HG02981 (cell line): ENCODE data around the gene ST14.

ENCODE experiments used
- ATAC-seq: cut with Tn5 transposase; IDR thresholded peaks from one replicate; pipeline ENCODE4 v1.9.1; 2021; ENCODE audit warnings: mild to moderate bottlenecking, moderate library complexity; ENCODE audit not compliant: unreplicated experiment

The ST14 gene

DNA sequence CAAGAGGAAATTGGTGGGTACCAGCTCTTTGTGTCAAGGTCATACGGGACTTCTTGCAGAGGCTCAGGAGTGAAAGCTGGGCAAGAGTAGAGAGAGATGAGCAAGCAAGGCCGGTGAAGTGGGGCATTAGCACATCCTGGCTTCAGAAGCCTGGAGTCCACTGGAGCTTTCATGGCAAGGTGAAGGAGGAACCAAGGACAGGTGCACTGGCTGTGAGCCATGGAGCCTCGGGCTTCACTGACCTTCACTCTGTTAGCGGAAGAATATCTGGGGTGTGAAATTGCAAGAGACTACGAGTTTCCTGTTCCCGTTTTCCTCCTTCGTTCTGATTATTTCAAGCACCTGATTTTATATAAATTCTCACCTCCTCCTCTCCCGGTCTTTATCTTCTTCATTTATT lies 25.9 kb upstream of the ST14 start:
- no peak for ATAC-seq

DNA sequence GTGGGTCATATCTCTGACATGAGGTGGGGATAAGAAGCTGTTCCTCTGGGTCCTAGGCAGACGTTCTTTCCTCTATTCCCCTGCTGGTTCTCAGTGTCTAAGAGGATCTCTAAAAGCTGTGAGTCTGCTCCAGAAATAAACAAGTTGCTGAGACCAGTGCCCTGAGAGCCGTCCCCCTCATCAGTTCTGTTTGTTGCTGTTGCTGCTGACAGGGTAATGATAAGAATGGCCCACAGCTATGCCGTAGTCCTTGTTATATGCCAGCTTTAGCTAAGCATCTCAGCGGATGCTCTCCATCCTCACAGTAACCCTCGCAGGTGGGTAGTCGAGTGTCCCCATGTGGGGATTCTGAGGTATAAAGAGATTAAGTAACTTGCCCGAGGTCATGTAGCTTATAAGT lies 23.5 kb upstream of the ST14 start:
- no peak for ATAC-seq

DNA sequence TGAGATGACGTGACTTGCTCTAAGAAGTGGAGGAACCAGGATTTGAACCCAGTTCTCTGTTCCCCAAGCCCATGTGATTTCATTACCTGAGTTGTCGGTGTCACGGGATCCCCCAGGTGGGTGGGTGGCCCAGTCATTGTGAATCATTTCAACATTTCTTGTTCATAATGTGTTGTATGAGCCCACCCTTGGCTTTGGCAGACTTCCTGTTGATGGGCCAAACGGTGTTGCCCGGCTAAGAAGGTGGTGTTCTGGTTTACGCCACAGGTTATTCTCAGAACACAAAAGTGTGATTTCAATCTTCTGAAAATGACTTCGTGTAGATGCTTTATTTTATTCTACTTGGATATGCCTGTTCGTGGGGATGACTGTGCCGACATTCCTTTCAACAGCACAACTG lies 21.6 kb upstream of the ST14 start:
- no peak for ATAC-seq

DNA sequence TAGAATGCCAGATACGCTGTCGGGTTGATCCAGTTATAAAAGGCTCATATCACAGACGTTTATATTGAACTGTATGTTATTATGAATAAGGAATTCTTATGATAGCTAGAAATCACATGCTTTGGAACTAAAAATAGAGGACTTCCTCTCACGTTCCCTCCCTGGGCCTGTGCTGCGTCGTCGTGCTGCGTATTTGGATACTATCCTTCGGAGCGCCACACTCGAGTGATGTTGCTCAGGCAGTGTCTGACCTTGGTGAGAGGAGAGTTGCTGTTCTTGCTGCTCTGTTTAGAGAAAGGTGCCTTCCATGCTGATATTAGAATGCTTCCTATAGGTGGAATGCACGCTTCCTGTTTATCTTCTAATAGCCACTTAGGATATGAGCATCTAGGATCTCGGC lies 20.2 kb upstream of the ST14 start:
- ATAC-seq, result no peak

DNA sequence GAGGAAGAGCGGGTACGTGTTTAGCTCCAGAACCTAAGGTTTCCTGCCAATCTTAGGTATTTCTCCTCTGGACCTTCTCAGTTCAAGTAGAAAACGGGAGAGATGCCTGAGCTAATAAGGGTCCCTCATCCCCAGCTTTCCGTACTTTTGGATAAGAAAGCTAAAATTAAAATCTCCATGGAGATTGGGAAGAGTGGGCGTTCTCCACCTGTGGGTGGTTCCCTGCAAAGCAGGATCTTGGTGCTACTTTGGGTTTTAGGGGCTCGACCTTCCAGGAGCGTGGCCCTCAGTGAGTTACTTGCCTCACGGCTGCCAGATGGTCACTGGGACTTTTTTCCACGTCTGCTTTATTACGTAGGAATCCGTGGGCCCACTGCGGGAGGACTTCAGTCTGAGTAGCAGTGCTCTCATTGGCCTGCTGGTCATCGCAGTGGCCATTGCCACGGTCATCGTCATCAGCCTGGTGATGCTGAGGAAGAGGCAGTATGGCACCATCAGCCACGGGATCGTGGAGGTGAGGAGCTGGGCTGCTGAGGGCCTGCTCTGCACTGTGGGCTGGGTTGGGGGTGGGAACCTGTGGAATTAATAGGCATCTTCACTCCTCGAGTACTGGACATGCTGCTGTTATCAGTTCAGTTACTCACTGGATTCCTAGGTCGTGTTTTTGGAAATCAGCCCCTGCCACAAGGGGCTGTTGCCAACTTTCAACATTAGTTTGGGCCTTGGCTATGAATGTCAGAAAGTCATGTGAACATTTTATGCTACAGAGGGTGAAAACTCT lies 17.8 kb upstream of the ST14 start:
- no peak for ATAC-seq

DNA sequence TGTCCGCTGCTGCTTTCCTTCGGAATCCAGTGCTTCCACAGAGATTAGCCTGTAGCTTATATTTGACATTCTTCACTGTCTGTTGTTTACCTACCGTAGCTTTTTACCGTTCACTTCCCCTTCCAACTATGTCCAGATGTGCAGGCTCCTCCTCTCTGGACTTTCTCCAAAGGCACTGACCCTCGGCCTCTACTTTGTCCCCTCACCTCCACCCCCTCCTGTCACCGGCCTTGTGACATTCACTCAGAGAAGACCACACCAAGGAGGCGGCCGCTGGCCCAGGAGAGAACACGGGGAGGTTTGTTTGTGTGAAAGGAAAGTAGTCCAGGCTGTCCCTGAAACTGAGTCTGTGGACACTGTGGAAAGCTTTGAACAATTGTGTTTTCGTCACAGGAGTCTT lies 15.4 kb upstream of the ST14 start:
- no peak for ATAC-seq

DNA sequence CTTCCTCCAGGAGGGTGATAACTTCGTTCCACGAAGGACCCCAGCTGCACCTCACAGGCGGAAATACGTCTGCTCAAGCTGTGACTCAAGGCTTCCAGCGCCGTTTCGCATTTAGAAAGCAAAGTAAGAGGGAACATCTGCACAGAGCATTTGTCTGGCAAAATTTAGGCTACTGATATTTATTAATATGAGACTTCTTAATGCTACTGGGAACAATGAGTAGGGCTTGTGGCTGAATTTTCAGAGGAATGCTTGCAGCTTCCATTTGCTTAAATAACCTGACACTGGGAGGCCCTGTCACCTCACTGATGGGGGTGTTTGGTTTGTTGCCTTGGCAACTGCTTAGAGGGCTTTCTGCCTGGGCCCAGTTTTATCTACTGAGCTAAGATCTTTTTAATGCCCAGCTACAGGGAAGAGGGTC lies 14.7 kb upstream of the ST14 start:
- no peak for ATAC-seq

DNA sequence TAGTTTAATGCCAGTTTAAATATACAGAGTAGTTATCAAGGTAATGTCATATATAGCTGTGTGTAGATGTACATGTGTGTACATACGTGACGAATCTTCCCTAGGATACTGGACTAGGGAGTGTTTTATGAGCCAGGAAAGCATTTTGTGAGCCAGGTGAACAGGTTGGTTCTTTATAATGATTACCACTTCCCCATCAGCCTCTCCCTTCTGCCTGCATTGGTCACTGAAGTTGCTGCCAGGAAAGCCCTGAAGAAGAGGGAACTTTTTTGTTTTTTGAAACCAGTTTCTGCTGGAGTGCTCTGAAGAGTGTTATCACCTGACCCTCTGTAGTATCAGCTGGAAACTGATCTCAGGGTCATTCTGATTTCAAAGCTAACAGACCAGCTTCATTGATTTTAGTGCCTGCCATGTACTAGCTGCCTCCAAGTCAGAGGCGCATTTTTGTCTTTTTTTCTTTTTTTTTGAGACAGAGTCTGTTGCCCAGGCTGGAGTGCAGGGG lies 14.2 kb upstream of the ST14 start:
- ATAC-seq, result no peak

DNA sequence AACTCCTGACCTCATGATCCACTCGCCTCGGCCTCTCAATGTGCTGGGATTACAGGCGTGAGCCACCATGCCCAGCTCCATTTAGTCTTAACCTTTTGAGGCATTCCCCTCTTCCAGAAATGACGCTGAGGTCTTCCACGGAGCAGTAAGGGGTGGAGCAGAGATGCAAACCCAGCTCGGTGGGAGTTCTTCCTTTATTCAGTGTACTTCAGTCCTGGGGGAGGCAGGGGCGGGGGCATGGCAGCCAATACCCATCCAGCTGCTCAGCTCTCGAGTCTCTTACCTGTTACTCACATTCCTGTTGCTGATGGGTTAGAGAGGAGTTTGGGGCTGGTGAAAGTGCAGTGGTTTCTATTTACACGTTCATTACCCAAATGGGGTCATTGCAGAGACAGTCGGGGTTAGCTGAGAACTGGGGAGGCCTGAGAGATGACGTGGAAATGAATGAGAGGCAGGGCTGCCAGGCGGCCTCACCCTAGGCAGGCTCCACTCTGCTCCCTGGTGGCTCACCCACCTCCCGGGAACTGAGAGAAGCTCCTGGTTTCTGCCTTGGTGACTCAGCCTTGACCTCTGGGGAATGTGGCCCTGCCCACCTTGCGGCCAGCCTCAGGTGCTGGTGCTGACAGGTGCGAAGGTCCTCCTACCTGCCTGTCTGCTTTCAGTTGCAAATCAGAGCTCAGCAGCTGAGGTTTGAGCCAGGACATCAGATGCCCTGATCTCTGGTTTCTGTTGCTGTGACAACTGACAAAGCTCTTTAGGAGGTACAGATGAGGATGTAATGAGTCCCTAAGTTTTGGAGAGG lies 13.4 kb upstream of the ST14 start:
- ATAC-seq, result no peak

DNA sequence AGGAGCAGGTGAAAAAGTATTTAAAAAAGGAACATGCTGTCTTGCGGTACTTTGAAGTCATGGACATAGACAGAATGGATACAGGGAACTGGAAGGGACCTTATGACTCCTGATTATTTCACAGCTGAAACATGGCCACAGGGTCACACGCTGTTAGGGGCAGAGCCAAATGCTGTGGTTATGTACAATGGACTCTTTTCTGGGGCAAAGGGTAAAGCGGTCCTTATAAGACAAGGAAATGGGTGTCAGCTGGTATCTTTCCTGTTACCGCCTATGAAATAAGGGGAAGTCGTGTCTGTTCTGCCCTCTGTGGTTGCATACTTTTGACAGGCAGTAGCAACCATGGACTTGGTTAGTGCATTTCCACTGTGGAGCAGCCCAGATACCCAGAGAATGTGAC lies 12.8 kb upstream of the ST14 start:
- ATAC-seq, result no peak

DNA sequence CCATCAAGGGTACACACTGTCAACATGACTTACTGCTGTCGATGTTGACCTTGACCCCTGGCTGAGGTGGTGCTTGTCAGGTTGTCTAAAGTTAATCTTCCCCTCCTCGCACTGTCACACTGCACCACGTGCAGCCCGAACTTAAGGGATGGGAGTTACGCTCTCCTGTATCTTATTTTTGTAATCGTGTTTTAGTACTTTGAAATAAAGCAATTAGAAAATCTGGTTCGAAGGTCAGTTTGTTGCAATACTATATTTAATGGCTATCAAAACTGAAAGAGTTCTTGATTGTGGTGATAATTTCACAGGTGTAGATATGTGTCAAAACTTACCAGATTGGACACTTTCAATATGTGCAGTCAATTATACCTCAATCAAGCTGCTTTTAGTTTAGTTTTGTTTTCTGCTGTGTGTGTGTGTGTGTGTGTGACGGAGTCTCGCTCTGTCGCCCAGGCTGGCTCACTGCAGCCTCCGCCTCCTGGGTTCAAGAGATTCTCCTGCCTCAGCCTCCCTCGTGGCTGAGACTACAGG lies 10.7 kb upstream of the ST14 start:
- no peak for ATAC-seq

DNA sequence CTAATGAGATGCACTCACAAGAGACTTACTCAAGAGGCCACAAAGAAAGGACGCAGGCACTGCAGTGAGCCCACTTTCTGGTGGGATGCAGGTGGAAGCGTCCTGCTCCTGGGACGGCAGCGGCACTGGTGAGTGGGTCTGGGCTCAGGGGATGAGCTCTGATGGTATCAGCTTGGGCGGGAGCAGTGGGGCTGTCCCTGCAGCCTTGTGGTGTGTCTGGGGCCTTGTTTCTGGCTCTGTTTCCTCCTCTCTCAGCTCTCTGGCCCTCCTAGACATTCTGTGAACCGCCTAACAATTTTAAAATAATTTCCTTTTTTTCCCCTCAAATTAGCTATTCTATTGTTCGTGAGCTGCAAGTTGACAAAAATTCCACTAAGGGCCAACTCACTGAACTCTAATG lies 8.8 kb upstream of the ST14 start:
- ATAC-seq, result no peak

DNA sequence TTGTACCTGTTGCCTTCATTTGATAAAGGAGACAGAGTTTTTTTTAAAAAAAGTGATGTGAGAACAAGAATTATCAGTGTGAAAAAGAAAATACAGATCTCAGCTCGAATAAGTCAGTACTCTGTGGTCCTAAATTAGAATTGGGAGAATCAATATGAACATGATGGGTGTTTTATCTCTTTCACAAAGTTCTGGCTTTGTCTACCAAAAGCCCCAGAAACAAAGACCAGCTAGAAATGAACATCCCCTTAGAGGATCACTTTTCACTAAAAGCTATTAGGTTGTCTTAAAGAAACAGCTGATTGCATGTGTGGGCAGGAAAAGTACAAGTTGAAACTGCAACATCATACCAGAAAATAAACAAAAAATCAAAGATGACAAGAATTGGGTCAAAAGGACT lies 8.4 kb upstream of the ST14 start:
- ATAC-seq, result no peak

DNA sequence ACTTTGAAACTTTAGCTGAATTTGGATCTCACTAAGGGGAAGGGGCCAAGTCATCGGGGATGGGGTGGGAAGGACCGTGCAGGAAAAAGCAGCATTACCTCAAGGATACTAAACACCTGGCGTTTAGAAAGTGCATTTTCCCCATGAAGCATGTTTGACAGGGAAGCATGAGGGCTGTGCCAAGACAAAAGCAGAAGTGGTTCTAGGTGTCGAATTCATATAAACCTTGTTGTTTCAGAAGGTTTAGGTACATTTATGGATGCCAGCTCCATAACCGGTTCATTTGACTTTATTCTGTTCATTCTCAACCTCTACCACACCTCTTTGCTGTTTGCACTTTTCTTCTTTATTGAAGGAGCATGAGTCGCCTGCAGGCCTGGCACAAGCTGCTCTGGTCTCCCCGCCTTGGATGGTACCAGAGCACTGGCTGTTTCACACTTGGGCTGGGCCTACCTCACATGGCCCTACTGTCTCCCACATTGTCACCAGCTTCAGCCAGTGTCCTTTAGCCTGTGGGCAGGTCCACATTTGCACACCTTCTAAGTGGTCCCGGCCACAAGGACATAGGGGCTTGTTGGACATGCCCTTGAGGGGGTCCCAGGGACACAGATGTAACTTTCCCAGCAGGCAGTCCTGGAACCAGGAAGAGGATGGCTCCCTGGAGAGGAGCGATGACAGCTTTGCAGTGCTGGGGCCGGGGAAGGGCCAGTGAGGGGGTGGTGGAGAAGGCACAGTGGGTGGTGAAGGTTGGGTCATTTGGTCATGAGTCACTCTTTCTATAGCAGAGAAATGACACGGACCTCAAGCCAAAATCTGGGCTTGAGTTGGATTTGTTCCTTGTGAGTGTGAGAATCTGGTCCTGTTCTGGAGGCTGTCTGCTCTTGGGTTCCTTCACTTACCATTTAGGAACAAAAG lies 3.2 kb upstream of the ST14 start:
- no peak for ATAC-seq

DNA sequence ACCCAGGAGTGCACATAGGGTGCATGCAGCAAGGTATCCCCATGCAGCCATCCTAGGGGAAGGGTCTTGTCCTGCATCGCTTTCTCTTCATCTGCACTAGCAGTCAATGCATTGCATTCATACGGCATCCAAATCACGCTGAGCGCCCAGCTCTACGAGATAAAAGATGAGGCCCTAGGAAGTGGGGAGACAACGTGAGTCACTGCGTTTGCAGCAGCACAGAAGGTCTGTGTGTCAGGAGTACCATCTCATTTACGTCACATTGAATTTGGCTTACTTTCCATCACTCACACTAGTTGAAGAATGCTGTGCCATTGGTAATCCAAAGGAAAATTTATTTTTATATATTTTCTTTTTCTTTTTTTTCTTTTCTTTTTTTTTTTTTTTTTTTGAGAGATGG lies 2.5 kb upstream of the ST14 start:
- ATAC-seq, result no peak

DNA sequence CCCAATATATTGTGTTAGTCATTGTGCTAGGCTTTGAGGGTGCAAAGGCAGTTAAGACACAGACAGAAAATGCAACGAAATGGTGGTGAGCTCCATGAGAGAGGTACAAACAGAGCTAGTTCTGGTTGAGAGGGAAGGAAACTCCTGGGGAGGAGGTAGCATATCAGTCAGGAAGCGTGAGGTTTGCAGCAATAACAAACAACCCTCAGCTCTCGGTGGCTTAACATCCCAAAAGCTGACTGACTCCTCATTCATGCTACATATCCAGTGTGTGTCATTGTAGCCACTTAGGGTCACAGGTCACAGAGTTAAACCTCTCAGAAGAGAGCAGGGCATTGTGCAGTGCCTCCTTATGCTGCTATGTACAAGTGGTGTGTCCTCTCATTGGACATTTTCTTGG lies 1.7 kb upstream of the ST14 start:
- no peak for ATAC-seq

DNA sequence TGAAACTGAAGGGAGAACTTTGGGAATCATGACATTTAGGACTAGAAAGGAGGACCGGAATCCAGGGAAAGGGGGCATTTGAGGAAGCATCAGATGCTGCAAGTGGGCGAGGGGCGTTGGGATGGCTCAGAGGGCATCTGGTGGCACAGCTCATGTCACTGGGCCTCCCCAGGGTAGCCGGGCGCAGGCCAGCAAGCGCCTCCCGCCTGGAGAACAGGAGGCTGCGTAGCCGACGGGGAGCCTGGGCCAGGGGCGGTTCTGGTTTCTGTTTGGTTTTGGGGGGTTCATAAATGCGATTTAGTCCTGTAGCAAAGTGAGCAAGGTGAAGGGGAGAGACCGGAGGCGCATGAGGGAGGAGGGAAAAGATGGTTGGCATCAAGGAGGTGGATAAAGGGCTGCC lies 443 bp upstream of the ST14 start:
- no peak for ATAC-seq

DNA sequence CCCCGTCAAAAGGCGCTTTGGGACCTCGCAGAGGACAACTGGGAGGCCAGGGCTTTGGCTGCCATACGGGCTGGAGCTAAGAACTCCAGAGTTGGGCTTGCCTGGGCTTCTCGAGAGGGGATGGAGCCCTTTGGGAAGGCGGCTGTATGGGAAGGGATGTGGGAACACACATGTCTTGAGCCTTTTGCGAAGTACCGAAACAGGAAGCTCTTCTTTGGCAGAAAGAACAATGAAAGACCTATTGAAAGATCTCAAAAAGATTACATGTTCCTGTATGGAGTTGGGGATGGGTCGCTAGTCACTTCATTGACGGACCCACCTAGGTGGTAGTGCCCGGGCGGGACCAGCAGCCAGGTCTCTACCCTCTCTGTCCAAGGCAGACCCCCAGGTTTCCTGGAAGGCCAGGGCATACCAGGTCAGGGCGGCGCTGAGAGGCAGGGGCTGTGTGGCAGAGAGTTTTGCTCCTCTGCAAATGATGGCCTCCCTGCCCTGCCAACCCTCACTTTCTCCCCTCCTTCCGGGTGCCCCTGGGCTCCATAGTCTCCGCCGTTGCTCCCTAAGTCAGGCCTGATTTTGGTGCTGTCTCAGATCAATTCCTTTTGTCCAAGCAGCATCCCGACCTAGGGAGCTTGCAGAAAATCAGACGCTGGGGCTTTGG lies 1.0 kb downstream of the ST14 start:
- no peak for ATAC-seq

DNA sequence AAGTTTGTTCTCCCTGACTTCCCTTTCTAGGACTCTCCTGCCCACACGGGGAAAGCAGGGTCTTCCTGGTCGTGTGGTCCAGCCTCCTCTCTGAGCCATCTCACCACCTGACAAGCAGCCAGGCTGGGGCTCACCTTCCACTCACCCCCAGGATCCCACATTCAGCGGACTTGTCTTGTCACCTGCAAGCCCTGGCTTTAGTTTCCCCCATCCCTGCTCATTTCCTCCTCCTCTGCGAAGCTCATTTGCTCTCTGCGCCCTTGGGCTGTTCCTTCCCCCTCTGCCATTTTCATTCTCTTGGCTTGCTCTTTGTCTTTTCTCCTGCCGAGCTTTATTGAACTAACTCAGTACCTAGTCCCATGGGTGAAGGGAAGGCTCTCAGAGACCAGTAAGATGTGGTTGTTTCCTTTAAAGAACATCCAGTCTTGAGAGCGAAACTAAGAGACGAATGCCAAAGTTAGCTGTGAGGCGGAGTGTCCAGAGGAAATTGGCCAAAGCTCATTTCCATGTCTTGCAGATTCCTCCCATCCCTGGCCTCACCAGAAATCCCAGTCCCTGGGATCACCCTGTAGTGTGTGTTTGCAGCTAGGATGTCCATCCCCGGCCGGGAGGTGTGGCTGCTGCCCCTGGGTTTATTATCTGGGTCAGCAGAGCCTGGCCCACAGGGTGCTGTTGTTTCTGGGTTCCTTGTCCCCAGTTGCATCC lies 2.0 kb downstream of the ST14 start:
- no peak for ATAC-seq

DNA sequence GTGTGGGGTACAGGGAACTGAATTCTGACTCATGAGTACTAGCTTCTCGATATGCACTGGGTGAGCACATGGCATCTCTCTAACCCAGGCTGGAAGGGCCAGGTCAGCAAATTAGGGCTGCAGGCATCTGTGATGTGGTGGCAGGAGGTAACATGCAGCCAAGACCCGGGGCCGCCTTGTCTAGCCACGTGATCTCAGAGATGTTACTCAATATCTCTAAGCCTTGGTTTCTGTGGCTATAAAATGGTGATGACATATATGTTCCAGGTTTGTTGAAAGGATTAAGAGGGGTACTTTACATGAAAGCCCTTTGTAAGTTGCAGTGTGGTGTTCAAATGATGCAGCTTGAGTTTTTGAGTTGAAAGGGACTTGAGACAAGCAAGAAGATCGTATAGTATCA lies 3.2 kb downstream of the ST14 start:
- ATAC-seq, result no peak
